Measurements from ENCODE around the gene CCDC178.

- TF ChIP-seq POLR2A (IDR thresholded peaks at IDR 0.05; ENCODE audit: low read length): no peak
- TF ChIP-seq GATA1 (IDR thresholded peaks at IDR 0.05; ENCODE audit: low read depth, low read length): no peak
These were observed 442.2 kb downstream of the CCDC178 start for GRCh38 chr18:32998285-32998684.

All from erythroblast (primary cell).